ENCODE results near the gene CLEC4G. TPM values are rescaled to one million over a fixed set of nuclear protein-coding genes. Genes with fewer than 3 reads are reported as not detected.
"Not testable (repeated sequence)": the region's sequence is repeated elsewhere in the genome, so short reads cannot be mapped to it uniquely, and the experiment has no call there.

The CLEC4G gene
- total and polyA plus RNA-seq, 7 donors, result 0.08 to 0.69 (median 0.38) TPM; not detected in 2

DNA sequence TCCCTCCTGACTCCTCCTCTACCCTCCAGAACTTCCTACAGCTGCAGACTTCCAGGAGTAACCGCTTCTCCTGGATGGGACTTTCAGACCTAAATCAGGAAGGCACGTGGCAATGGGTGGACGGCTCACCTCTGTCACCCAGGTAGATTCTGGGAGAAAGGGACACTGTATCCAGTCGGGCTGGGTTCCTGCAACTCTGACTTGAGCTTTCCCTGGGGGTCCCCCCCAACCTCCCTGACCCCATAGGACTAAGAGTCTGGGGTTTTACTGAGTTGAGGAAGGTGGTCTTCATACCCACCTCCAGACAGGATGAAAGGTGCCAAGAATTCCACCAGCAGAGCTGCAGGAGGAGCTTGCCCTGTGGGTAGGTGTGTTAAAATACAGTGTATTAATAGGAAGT lies 35.6 kb upstream of the CLEC4G start:
- peaks cover 0 to 11% (median 2%) of the 10 kb centered on the region in 3 donors for H3K27me3 ChIP-seq (ENCODE audit: insufficient read depth in 3 of 3, low read length in 2 of 3)
- TF ChIP-seq, protein P1, sequence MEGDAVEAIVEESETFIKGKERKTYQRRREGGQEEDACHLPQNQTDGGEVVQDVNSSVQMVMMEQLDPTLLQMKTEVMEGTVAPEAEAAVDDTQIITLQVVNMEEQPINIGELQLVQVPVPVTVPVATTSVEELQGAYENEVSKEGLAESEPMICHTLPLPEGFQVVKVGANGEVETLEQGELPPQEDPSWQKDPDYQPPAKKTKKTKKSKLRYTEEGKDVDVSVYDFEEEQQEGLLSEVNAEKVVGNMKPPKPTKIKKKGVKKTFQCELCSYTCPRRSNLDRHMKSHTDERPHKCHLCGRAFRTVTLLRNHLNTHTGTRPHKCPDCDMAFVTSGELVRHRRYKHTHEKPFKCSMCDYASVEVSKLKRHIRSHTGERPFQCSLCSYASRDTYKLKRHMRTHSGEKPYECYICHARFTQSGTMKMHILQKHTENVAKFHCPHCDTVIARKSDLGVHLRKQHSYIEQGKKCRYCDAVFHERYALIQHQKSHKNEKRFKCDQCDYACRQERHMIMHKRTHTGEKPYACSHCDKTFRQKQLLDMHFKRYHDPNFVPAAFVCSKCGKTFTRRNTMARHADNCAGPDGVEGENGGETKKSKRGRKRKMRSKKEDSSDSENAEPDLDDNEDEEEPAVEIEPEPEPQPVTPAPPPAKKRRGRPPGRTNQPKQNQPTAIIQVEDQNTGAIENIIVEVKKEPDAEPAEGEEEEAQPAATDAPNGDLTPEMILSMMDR (IDR thresholded peaks at IDR 0.05), result no peak
- no peak for DNase-seq
- H3K36me3 ChIP-seq (ENCODE audit: insufficient read depth in 1 of 2, low read depth in 1 of 2), result no peaks in the 10 kb centered on the region
- intact Hi-C loops (cut with DNase I), result no loop called here
- no peak overlapping the region for H3K27ac ChIP-seq
- 61 to 72% (median 70%) methylated on average over 4 of the region's 4 CpGs for WGBS, 3 donors
- no peak for ATAC-seq
- no peak overlapping the region for H3K4me3 ChIP-seq
- no peaks in the 10 kb centered on the region for H3K9me3 ChIP-seq
- no peaks in the 10 kb centered on the region for H3K4me1 ChIP-seq

DNA sequence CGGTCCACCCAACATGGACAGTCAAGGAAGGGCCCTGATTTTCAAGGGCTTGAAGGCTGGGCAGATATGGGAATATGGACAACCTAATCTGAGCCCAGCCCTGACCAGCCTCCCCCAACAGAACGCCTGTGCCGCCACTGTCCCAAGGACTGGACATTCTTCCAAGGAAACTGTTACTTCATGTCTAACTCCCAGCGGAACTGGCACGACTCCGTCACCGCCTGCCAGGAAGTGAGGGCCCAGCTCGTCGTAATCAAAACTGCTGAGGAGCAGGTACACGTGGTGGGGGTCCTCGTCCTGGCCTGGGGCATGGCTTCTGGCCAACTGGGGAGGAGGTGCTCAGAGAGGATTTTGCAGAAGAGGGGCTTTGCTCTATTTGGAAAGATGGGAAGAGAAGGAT lies 34.6 kb upstream of the CLEC4G start:
- ATAC-seq (no peak), DNase-seq (no peak)
- WGBS, 3 donors, result 56 to 65% (median 56%) methylated on average over 11 of the region's 11 CpGs
- Histone ChIP-seq H3K27ac (no peak overlapping the region), H3K27me3 (ENCODE audit: insufficient read depth in 3 of 3, low read length in 2 of 3) (peaks cover 0 to 11% (median 2%) of the 10 kb centered on the region in 3 donors), H3K4me3 (no peak overlapping the region), H3K36me3 (ENCODE audit: insufficient read depth in 1 of 2, low read depth in 1 of 2) (no peaks in the 10 kb centered on the region), H3K9me3 (no peaks in the 10 kb centered on the region), H3K4me1 (no peaks in the 10 kb centered on the region)
- intact Hi-C loops (cut with DNase I), result no loop called here
- TF ChIP-seq, protein P1 (IDR thresholded peaks at IDR 0.05), result no peak

DNA sequence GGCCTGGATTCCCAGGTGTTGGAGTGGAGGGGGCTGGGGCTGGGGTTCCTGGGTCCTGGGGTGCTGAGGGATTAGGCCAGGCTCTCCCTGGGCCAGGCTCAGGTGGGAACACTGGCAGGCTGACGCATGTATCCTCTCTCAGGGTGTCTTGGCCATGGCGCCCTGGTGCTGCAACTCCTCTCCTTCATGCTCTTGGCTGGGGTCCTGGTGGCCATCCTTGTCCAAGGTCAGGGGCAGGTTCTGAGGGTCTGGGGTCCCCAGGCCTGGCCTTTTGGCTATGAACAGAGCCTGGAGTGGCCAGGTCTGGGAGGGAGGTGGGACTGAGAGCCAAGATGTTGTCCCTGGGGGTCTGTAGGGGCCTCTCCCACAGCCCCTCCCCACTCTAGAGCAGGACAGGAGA lies 33.1 kb upstream of the CLEC4G start:
- H3K36me3 ChIP-seq (ENCODE audit: insufficient read depth in 1 of 2, low read depth in 1 of 2); intact Hi-C loops (cut with DNase I); DNase-seq; H3K27me3 ChIP-seq (ENCODE audit: insufficient read depth in 3 of 3, low read length in 2 of 3); H3K9me3 ChIP-seq; ATAC-seq; H3K4me1 ChIP-seq; H3K27ac ChIP-seq; H3K4me3 ChIP-seq: not testable (repeated sequence)
- 70 to 90% (median 90%) methylated on average over 2 of the region's 2 CpGs for WGBS, 3 donors

DNA sequence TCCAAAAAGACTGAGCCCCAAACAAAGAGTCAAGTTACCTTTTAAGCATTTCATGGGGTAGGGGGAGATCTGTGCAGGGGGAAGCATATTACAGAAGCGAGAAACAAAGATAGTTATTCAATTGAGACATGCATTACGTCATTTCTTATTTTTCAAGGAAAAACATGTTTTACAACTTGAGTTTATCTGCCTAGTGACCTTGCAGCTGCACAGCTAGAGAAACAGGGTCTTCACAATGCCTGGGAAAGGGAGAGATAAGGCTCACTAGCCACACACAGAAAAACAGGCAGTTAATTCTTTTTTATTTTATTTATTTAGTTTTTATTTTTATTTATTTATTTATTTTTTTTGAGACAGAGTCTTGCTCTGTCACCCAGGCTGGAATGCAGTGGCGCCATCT lies 32.2 kb upstream of the CLEC4G start:
- intact Hi-C loops (cut with DNase I); H3K9me3 ChIP-seq; H3K27me3 ChIP-seq (ENCODE audit: insufficient read depth in 3 of 3, low read length in 2 of 3); H3K4me3 ChIP-seq; DNase-seq; ATAC-seq; H3K36me3 ChIP-seq (ENCODE audit: insufficient read depth in 1 of 2, low read depth in 1 of 2); H3K4me1 ChIP-seq; H3K27ac ChIP-seq: not testable (repeated sequence)
- WGBS, 3 donors, result 49 to 55% (median 52%) methylated on average over 3 of the region's 3 CpGs

DNA sequence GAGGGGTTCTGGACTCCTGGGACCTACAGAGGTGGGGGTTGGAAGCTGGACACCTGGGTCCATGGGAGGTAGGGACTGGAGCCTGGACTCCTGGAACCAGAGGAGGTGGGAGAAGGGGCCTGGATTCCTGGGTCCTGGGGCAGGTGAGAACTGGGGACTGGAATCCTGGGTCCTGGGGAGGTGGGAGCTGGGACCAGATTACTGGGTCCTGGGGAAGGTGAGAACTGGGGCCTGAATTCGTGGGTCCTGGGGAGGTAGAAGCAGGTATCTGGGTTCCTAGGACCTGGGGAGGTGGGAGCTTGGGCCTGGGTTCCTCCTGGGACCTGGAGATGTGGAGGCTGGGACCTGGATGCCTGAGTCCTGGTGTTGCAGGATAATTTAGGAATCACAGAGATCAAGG lies 31.8 kb upstream of the CLEC4G start:
- H3K9me3 ChIP-seq, result peaks cover 9% of the 10 kb centered on the region
- DNase-seq (no peak), ATAC-seq (no peak)
- intact Hi-C loops (cut with DNase I), result no loop called here
- WGBS, 3 donors, result 8 to 39% (median 36%) methylated on average over 1 of the region's 1 CpG
- H3K4me1 ChIP-seq, result no peaks in the 10 kb centered on the region
- TF ChIP-seq, protein P1 (IDR thresholded peaks at IDR 0.05), result no peak
- H3K4me3 ChIP-seq, result no peak overlapping the region
- H3K27ac ChIP-seq, result no peak overlapping the region
- H3K36me3 ChIP-seq (ENCODE audit: insufficient read depth in 1 of 2, low read depth in 1 of 2), result no peaks in the 10 kb centered on the region
- peaks cover 0 to 4% (median 0%) of the 10 kb centered on the region in 3 donors for H3K27me3 ChIP-seq (ENCODE audit: insufficient read depth in 3 of 3, low read length in 2 of 3)

DNA sequence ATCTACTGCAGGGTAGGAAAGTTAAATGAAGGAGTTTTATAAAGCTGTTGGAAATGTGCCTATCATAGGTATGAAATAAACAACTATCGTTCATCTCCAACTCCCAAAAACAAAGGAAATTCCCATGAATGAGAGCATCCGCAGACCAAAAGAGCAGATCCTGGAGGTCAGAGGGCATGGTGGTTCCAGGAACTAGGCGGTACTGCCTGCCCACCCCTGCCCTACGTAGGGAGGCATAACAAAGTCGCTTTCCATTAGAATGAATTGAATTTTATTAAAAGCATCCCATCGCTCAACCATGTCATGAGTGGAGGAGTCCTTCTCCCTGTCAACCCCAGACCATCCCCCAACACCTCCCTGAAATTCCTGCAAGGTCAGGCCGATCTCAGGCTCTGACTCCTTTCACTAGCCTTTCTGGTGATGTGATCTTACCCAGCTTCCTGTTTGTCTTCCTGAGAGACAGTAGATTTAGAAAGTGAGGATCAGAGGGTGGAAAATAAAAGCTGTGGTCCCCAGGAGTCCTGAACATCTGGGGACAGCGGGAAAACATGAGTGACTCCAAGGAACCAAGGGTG lies 30.9 kb upstream of the CLEC4G start, which contains the start of gene CLEC4M:
Gene CLEC4M, plus strand, starts transcription at position 525 of the 575 bp plus-strand sequence. Its CDS starts 24 bp downstream, at position 549.
- intact Hi-C loops (cut with DNase I), result no loop called here

More for the DNA sequence above, 30.9 kb upstream of the CLEC4G start, which contains the start of gene CLEC4M:
- TF ChIP-seq, protein P1 (IDR thresholded peaks at IDR 0.05), result no peak
- no peak for DNase-seq
- H3K4me1 ChIP-seq, result no peaks in the 10 kb centered on the region
- H3K9me3 ChIP-seq, result peaks cover 18% of the 10 kb centered on the region
- peaks cover 0 to 1% (median 0%) of the 10 kb centered on the region in 3 donors for H3K27me3 ChIP-seq (ENCODE audit: insufficient read depth in 3 of 3, low read length in 2 of 3)
- no peaks in the 10 kb centered on the region for H3K36me3 ChIP-seq (ENCODE audit: insufficient read depth in 1 of 2, low read depth in 1 of 2)
- ATAC-seq, result no peak
- 69 to 75% (median 73%) methylated on average over 8 of the region's 8 CpGs for WGBS, 3 donors
- H3K27ac ChIP-seq, result no peak within 1 kb of the TSS
- H3K4me3 ChIP-seq, result no peak within 1 kb of the TSS
